Caki2 (cell line): ENCODE measurements around the gene GLI3. TPM values are rescaled to one million over a fixed set of nuclear protein-coding genes. Genes with fewer than 3 reads are reported as not detected.

Experiments used
- DNase-seq: peaks from one replicate; pipeline ENCODE4 v3.0.0-alpha.2; 2015; ENCODE audit warnings: low read depth
- in situ Hi-C: cut with HindIII; loops from 2 replicates; pipeline ENCODE4 v1.10.0; 2016; ENCODE audit warnings: low sequenced_read_pairs, low pct_unique_long_range_greater_than_20kb, mixed read lengths
- total RNA-seq: library from RNA; depleted of rRNA; stranded (reverse); fragments of >200 nt; shearing (Covaris generic); gene quantifications from 2 replicates; pipeline ENCODE4 v1.2.3, GENCODE V29; 2014; ENCODE audit warnings: low replicate concordance

Gene GLI3
- total RNA-seq, 1 experiment from 2014 or later: 1.8 TPM

GRCh38 chr7:42238709-42239366 lies 1.8 kb upstream of the GLI3 start:
- peak; percentile 84 for DNase-seq
- in situ Hi-C loops: no loop called here

- in situ Hi-C loops: no loop called here
- DNase-seq: peak; percentile 46
Measured at GRCh38 chr7:42237811-42238541, 967 bp upstream of the GLI3 start.

GRCh38 chr7:42236266-42236975 lies 588 bp downstream of the GLI3 start:
- in situ Hi-C loops: no loop called here
- peak; percentile 69 for DNase-seq

- DNase-seq: no peak
- in situ Hi-C loops: no loop called here
Measured at GRCh38 chr7:42235741-42236161, 1.3 kb downstream of the GLI3 start.

GRCh38 chr7:42234736-42235135 lies 2.3 kb downstream of the GLI3 start:
- no peak for DNase-seq
- in situ Hi-C loops: no loop called here

GRCh38 chr7:42233695-42234331 lies 3.2 kb downstream of the GLI3 start:
- in situ Hi-C loops: no loop called here
- DNase-seq: peak; percentile 17

- in situ Hi-C loops: no loop called here
- no peak for DNase-seq
Measured at GRCh38 chr7:42233171-42233570, 3.8 kb downstream of the GLI3 start.

GRCh38 chr7:42232275-42232674 lies 4.7 kb downstream of the GLI3 start:
- peak; percentile 63 for DNase-seq
- in situ Hi-C loops: no loop called here

GRCh38 chr7:42231043-42231787 lies 5.8 kb downstream of the GLI3 start:
- in situ Hi-C loops: no loop called here
- no peak for DNase-seq

- DNase-seq: no peak
- in situ Hi-C loops: no loop called here
Measured at GRCh38 chr7:42227936-42228591, 8.9 kb downstream of the GLI3 start.

- in situ Hi-C loops: no loop called here
- no peak for DNase-seq
Measured at GRCh38 chr7:42227541-42227935, 9.5 kb downstream of the GLI3 start.

GRCh38 chr7:42227021-42227420 lies 10.0 kb downstream of the GLI3 start:
- DNase-seq: no peak
- in situ Hi-C loops: no loop called here

GRCh38 chr7:42226354-42226941 lies 10.6 kb downstream of the GLI3 start:
- in situ Hi-C loops: no loop called here
- no peak for DNase-seq

GRCh38 chr7:42224391-42225003 lies 12.5 kb downstream of the GLI3 start:
- DNase-seq: no peak
- in situ Hi-C loops: no loop called here

GRCh38 chr7:42222891-42223290 lies 14.1 kb downstream of the GLI3 start:
- DNase-seq: no peak
- in situ Hi-C loops: no loop called here

- in situ Hi-C loops: no loop called here
Measured at GRCh38 chr7:42222125-42222524, 14.9 kb downstream of the GLI3 start.

GRCh38 chr7:42221304-42221703 lies 15.7 kb downstream of the GLI3 start:
- no peak for DNase-seq
- in situ Hi-C loops: no loop called here

More at GRCh38 chr7:42222125-42222524, 14.9 kb downstream of the GLI3 start:
- no peak for DNase-seq
